Esophagus (tissue), 2 donors: ENCODE results near the gene CRYBB1. TPM values are rescaled to one million over a fixed set of nuclear protein-coding genes. Genes with fewer than 3 reads are reported as not detected.
A peak's percentile ranks its signal among the peaks of the same experiment; 100 is the strongest.

Experiments
- H3K27ac ChIP-seq, 2 donors: one replicate each; pipeline ENCODE4 v1.5.1; 2013; ENCODE audit warnings: low read depth in 2 of 2, mild to moderate bottlenecking in 2 of 2, inconsistent platforms in 1 of 2, low read length in 1 of 2, moderate library complexity in 1 of 2
- H3K27me3 ChIP-seq, 2 donors: one replicate each; pipeline ENCODE4 v1.6.1; 2013; ENCODE audit warnings: low read length in 2 of 2, control low read depth in 1 of 2, mild to moderate bottlenecking in 1 of 2; ENCODE audit not compliant: insufficient read depth in 2 of 2, control insufficient read depth in 1 of 2
- H3K36me3 ChIP-seq, 2 donors: one replicate each; pipeline ENCODE4 v1.6.1; 2013; ENCODE audit warnings: low read length in 1 of 2; ENCODE audit not compliant: control insufficient read depth in 2 of 2, insufficient read depth in 2 of 2
- H3K4me1 ChIP-seq, 2 donors: one replicate each; pipeline ENCODE4 v1.6.1; 2013; ENCODE audit warnings: low read length in 1 of 2; ENCODE audit not compliant: control insufficient read depth in 2 of 2, insufficient read depth in 2 of 2
- H3K4me3 ChIP-seq, 2 donors: one replicate each; pipeline ENCODE4 v1.5.1; 2013; ENCODE audit warnings: low read length in 2 of 2, mild to moderate bottlenecking in 2 of 2, low read depth in 1 of 2, moderate library complexity in 1 of 2
- H3K9me3 ChIP-seq, 2 donors: one replicate each; pipeline ENCODE4 v1.6.1; 2013; ENCODE audit warnings: mild to moderate bottlenecking in 2 of 2, low read depth in 1 of 2, low read length in 1 of 2, moderate library complexity in 1 of 2; ENCODE audit not compliant: control insufficient read depth in 2 of 2, insufficient read depth in 1 of 2
- WGBS, 2 donors: extraction: QIAGEN DNeasy Blood & Tissue Kit; methylation state at CpG; one replicate each; pipeline ENCODE4 v1.1.7; 2013; 5-methylcytosine and 5-hydroxymethylcytosine counted together
- polyA plus RNA-seq, 2 donors: library from polyadenylated mRNA; stranded (reverse); fragments of 200-250 nt; gene quantifications; one replicate each; pipeline ENCODE4 v1.2.3, GENCODE V29; 2013
- donor health status: healthy with polysubstance abuse.
- donor health status: Bipolar disorder and iron deficiency.

CRYBB1 gene
- polyA plus RNA-seq, 2 donors, result 0.04 to 0.14 TPM

DNA sequence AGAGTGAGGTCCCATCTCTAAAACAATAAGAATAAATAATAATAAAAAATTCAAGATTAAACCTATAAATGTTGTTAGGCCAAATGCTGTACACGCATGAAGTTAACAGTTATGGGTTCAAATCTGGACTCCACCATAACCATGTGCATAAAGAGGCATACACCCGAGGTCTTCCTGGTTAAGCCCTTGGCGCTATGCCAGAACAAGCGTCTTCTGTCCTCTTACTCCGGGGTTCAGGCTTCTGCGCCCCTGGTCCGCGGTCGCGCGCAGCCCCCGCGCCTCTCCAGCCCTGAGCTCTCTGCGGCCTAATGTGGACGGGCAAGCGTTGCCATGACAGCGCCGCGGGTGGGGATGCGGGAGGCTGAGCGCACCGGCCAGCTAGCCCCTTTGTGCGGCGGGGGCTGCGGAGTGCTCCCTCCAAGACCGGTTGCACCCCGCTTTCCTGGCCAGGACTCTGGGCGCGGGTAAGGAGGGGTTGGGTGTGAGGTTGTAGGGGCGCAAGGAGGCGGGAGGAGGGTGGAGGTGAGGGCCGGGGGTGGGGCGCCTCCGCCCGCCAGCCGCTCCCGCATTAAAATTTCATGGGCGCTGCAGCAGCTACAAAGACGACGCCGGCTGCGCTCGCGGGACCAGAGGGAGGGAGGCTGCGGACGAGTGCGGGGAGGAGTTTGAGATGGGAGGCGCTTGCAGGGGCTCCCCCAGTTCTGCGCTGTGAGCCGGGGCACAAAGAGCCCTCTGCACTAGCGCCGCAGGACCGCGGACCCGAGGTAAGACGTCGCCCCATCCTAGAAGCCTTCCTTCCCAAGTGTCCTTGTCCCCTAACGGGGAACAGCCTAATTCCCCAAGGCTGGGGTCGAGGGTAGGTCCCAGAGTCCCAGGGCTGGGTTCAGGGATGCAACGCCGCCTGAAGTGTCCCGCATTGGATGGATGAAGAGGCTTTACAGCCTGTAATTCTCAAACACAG, 39.3 kb upstream of the CRYBB1 start, which contains the start of gene MIAT:
TSS of gene MIAT (plus strand) at position 698 of the 961 bp plus-strand sequence.
- no peaks in the 10 kb centered on the region for H3K36me3 ChIP-seq
- peak within 1 kb of the TSS in 1 of 2 donors; percentile 6 for H3K27ac ChIP-seq
- WGBS, 2 donors, result 2 to 3% methylated on average over 61 to 62 of the region's 62 CpGs
- no peaks in the 10 kb centered on the region for H3K9me3 ChIP-seq
- H3K4me1 ChIP-seq, result peaks cover 2 to 13% of the 10 kb centered on the region in 2 donors
- peak within 1 kb of the TSS; percentile 16 to 31 for H3K4me3 ChIP-seq
- H3K27me3 ChIP-seq, result no peaks in the 10 kb centered on the region

DNA sequence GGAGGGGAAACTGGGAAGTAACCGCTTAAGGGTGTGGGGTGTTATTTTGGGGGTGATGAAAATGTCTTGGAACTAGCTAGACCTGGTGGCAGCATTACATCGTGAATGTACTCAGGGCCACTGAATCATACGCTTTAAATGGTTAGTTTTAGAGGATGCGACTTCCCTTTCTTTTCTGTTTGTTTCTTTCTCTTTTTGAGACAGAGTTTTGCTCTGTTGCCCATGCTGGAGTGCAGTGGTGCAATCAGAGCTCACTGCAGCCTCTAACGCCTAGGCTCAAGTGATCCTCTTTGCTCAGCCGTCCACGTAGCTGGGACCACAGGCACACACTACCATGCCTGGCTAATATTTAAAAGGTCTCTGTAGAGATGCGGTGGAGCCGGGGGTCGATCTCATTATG, 34.0 kb upstream of the CRYBB1 start:
- H3K9me3 ChIP-seq, result no peaks in the 10 kb centered on the region
- H3K27me3 ChIP-seq, result no peaks in the 10 kb centered on the region
- H3K4me1 ChIP-seq, result no peaks in the 10 kb centered on the region
- H3K27ac ChIP-seq, result no peak overlapping the region
- 73 to 84% methylated on average over 10 of the region's 10 CpGs for WGBS, 2 donors
- H3K36me3 ChIP-seq, result no peaks in the 10 kb centered on the region
- no peak overlapping the region for H3K4me3 ChIP-seq

DNA sequence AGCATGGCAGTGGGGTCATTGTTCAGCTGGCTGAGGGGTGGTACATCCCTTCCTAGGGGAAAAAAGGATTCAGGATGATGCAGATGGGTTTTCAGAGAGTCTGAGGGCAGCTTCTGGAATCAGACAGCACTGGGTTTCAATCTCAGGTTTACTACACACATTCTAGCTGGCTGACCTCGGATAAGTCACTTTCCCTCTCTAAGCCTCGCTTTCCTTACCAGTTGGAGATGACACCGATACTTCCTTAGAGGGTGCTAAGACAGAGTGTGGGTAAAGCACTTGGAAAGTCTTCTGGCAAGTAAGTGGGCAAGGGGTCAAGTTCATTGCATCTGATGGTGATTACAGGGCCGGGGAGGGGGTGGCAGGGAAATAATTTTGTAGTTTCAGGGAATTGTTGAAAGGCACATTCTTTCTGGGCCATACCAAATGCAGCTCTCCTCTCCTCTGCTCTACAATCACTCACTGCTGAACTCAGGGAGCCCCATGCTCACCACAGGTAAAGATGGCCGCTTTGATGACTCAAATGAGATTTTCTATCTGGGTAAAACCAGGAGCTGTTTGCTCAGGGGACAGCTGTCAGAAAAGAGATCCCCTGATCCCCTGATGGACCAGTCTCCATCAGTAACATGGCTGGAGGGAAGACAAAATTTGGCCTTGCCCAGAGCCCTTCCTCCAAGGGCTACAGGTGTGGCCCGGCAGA, 33.0 kb upstream of the CRYBB1 start:
- Histone ChIP-seq H3K9me3 (no peaks in the 10 kb centered on the region), H3K27me3 (no peaks in the 10 kb centered on the region), H3K27ac (no peak overlapping the region), H3K36me3 (no peaks in the 10 kb centered on the region), H3K4me1 (no peaks in the 10 kb centered on the region), H3K4me3 (no peak overlapping the region)
- 80 to 81% methylated on average over 6 of the region's 6 CpGs for WGBS, 2 donors

DNA sequence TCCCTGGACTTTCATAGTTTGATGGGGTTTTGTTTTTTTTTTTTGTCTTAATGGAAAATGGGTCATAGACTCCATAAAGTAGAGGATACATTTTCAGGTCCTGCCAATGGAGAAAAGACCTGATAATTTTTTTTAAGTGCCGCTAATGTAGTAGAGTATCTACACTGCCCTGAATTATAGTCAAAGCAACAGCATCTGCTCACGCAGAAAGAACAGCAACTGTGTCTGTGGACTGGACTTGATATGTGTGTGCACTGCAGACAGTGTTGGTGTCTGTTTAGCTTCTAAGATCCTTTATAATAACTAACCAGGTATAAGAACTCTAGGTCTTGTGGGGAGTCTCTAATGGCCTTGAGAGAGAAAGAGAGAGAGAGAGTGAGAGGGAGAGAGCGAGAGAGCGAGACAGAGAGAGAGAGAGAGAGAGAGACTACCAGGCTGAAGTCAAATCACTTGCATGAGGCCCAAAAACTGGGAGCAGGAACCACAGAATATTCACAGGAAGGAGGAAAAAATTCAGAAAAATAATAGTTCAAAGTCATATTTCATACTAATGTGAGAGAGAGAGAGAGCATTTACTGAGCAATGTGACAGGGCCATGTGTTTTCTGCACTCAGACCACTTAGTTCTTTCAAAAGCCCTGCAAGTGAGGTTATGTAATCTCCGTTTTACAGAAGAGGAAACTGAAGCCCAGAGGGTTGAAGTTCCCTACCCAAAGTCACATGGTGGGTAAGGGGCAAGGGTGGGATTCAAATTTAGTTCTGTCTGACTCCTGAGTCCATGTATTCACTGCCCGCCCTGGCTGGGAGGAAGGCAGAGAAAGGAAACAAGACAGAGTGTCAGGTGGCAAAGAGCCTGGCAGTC, 30.9 kb upstream of the CRYBB1 start:
- no peaks in the 10 kb centered on the region for H3K27me3 ChIP-seq
- 76 to 81% methylated on average over 6 of the region's 6 CpGs for WGBS, 2 donors
- H3K9me3 ChIP-seq, result no peaks in the 10 kb centered on the region
- H3K4me1 ChIP-seq, result no peaks in the 10 kb centered on the region
- H3K27ac ChIP-seq, result no peak overlapping the region
- no peaks in the 10 kb centered on the region for H3K36me3 ChIP-seq
- H3K4me3 ChIP-seq, result no peak overlapping the region

DNA sequence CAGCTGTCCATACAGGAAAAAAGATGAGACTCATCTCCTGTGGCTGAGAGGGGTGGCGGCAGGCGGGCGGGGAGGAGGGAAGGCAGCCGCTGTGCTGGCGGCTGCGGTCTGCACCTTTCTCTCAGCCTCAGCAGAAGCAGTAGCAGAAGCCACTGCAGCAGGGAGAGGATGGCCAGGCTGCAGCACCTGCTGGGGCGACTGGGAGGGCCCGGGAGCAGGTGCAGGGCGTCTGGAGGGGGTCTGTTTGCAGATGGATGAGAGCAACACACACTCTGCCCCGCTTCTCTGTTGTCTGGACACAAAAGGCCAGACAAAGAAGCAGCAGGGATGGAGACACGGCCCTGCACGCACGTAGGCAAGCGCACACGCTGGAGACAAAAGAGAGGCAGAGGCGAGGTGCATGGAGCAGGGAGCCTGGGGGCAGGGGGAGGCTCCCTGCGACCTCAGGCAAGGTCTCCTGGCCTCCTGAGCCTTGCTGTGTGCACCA, 30.2 kb upstream of the CRYBB1 start:
- H3K27me3 ChIP-seq, result no peaks in the 10 kb centered on the region
- no peaks in the 10 kb centered on the region for H3K36me3 ChIP-seq
- no peaks in the 10 kb centered on the region for H3K9me3 ChIP-seq
- no peak overlapping the region for H3K4me3 ChIP-seq
- no peak overlapping the region for H3K27ac ChIP-seq
- H3K4me1 ChIP-seq, result no peaks in the 10 kb centered on the region
- WGBS, 2 donors, result 19 to 30% methylated on average over 17 of the region's 17 CpGs

DNA sequence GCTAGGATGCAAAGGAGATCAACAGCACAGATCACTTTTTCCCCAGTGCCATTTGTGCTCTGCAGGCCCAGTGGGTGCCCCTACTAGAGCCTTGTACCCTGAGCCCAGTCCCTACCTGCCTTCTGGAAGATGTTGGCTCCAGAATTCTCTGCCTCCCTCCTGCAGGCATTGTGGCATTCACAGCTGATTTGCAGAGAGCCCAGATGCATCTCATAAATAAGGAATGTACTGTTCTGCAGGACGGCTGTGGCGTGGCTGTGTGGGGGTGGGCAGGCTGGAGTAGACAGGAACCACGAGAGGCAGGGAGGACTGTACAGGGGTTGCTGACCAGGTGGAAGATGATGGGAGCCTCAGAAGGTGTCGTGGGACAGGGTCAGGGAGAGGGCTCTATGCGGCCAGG, 28.3 kb upstream of the CRYBB1 start:
- Histone ChIP-seq H3K4me1 (no peaks in the 10 kb centered on the region), H3K9me3 (no peaks in the 10 kb centered on the region), H3K4me3 (no peak overlapping the region), H3K27me3 (no peaks in the 10 kb centered on the region), H3K36me3 (no peaks in the 10 kb centered on the region), H3K27ac (no peak overlapping the region)
- 52 to 66% methylated on average over 5 of the region's 5 CpGs for WGBS, 2 donors

DNA sequence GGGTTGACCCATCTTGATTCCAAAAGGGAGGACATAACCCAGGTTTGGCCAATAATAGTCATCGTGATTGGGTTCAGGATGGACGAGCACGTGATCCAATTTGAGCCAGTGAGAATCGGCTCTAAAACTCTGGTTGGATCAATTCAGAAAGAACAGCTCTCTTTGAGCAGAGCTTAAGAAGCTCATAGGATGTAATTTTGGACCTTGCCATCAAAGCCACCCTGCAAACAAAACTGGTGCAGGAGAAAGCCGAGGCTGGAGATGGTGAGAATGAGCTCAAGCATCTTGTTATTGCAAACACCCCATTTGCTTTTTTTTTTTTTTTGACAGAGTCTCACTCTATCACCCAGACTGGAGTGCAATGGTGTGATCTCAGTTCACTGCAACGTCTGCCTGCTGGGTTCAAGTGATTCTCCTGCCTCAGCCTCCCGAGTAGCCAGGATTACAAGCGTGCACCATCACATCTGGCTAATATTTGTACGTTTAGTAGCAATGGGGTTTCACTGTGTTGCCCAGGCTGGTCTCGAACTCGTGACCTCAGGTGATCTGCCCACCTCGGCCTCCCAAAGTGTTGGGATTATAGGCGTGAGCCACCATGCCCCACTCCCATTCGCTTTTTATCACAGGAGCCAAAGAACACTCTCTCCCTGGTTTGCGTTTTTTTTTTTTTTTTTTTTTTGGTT, 25.7 kb upstream of the CRYBB1 start:
- Histone ChIP-seq H3K4me1 (no peaks in the 10 kb centered on the region), H3K4me3 (no peak overlapping the region), H3K27ac (no peak overlapping the region), H3K36me3 (no peaks in the 10 kb centered on the region), H3K9me3 (no peaks in the 10 kb centered on the region), H3K27me3 (no peaks in the 10 kb centered on the region)
- WGBS, 2 donors, result 83 to 85% methylated on average over 15 of the region's 15 CpGs

DNA sequence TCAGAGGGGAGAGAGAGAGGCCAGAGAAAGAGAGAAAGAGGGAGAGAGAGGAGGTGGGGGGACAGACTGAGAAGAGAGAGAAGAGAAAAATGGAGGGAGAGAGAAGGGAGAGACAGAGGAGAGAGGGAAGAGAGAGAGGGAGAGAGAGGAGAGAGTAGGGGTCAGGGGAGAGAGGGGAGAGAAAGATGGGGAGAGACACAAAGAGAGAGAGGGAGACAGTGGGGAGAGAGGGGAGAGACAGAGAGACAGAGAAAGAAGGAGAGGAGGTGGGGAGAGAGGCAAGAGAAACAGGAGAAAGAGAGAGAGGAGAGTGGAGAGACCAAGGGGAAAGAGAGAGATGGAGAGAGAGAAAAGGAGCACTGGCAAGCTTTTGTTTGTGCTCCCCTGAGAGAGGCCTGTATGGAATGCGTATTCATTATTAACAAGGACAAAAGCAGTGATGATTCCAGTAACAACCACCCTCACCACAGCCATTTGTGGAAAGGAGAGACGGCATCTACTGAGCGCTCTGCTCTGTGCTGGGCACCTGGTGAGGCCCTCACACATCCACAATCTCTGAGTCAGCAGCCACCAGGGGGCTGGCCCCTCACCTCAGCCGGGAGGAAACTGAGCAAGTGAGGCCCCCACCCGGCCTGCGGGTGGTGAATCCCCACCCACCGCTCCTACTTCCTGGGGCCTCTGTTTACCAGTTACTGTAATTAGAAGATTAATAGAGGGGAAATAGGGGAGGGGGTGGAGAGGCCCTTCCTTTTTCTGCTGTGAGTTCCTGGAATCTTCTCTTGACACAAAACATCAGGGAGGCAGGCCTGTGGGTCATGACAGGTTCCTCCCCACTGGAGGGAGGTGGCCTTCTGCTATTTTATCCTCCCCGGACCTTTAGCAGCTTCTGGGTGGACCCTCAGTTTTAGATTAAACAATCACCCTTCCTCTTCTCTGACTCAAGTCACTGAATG, 24.9 kb upstream of the CRYBB1 start:
- 47 to 49% methylated on average over 8 of the region's 8 CpGs for WGBS, 2 donors
- no peaks in the 10 kb centered on the region for H3K36me3 ChIP-seq
- H3K27me3 ChIP-seq, result no peaks in the 10 kb centered on the region
- H3K4me1 ChIP-seq, result no peaks in the 10 kb centered on the region
- no peak overlapping the region for H3K27ac ChIP-seq
- H3K9me3 ChIP-seq, result no peaks in the 10 kb centered on the region
- H3K4me3 ChIP-seq, result no peak overlapping the region
